Tibial artery (tissue), 4 donors: Measurements from ENCODE around the gene VAT1.
A peak's percentile ranks its signal among the peaks of the same experiment; 100 is the strongest.
"Not testable (repeated sequence)": the region's sequence is repeated elsewhere in the genome, so short reads cannot be mapped to it uniquely, and the experiment has no call there.

Experiments used
- DNase-seq, 2 donors: peaks; one replicate each; pipeline ENCODE4 v3.0.0-alpha.2; 2019
- H3K27ac ChIP-seq, 2 donors: fragments of 200-600 bp; sonication (generic) in 1 of 2; 1 replicate in 1 of 2; 2 replicates in 1 of 2; pipeline ENCODE4 v1.5.1; 2018 to 2019; ENCODE audit warnings: mild to moderate bottlenecking in 1 of 2
- H3K27me3 ChIP-seq, 2 donors: fragments of 200-600 bp; sonication (generic) in 1 of 2; one replicate each; pipeline versions ENCODE4 v1.5.1 to v1.6.0; 2016 to 2019
- H3K36me3 ChIP-seq, 3 donors: fragments of 200-600 bp; sonication (generic) in 2 of 3; one replicate each; pipeline ENCODE4 v1.5.1; 2016 to 2019; ENCODE audit warnings: mild to moderate bottlenecking in 2 of 3
- H3K4me1 ChIP-seq, 4 donors: fragments of 200-600 bp; sonication (generic) in 2 of 4; 1 replicate in 3 of 4; 2 replicates in 1 of 4; pipeline ENCODE4 v1.5.1; 2016 to 2019
- H3K4me3 ChIP-seq, 2 donors: fragments of 200-600 bp; sonication (generic) in 1 of 2; 1 replicate in 1 of 2; 2 replicates in 1 of 2; pipeline ENCODE4 v1.5.1; 2018 to 2019; ENCODE audit warnings: mild to moderate bottlenecking in 2 of 2
- H3K9me3 ChIP-seq, 3 donors: fragments of 200-600 bp; sonication (generic) in 1 of 3; one replicate each; pipeline ENCODE4 v1.5.1; 2016 to 2019
- intact Hi-C: fragments of 100-400 bp; cut with DNase I; formaldehyde crosslinking; loops from one replicate; pipeline ENCODE4 v1.15.0; 2023; ENCODE audit warnings: low total_unique reads
- TF ChIP-seq, protein P1 (sequence below), 2 experiments: fragments of 200-600 bp in 1 of 2; fragments of 450-650 bp in 1 of 2; IDR thresholded peaks; one replicate each; pipeline ENCODE4 v1.5.1; 2017 to 2019; ENCODE audit warnings: antibody characterized with exemption in 2 of 2, mild to moderate bottlenecking in 1 of 2, moderate library complexity in 1 of 2

VAT1 gene

DNA sequence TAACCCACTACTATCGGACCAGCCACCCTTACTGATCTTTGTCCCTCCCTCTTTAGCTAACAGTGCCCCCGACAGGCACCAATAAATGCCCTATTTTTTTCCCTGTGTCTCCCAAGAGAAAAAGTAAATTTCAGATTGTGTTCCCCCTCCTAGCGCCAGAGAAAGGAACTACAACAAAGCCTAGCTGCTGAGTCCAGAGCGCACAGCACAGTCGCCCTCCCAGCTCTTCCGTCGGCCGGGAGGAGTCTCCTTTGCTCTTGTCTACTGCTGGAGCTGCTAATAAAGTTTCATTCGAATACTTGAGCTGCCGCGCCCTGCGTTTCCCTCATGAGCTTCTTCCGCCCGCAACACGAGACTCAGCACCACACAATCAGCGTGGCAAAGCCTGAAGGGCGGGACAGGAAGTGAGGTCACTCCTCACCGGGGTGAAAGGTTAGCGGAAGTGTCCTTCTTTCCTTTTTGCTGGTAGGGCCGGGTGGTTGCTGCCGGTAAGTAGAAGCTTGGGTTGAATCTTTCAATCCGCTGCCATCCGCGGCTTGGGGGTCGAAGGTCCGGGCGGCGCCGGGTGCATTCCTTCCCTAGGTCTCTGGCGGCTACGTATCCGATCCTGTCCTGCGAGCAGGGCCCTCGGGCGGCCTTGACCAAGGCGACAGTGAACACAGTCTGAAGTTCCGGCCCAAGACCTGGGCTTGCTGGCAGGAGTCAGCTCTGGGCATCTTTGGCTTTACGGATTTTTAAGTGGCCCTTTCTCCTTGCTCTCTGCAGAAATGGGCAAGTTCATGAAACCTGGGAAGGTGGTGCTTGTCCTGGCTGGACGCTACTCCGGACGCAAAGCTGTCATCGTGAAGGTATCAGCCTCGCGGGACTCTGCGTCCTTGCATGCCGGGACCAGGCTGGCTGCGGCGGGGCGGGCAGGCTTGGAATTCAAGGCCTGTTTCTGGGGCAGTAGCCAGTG lies 23.9 kb downstream of the VAT1 start, which contains the start of gene RPL27:
Gene RPL27, plus strand, starts transcription at position 436 of the 955 bp plus-strand sequence. Its CDS starts 332 bp downstream, at position 768.
- peak within 1 kb of the TSS; percentile 57 to 74 for H3K4me3 ChIP-seq
- TF ChIP-seq, protein P1, sequence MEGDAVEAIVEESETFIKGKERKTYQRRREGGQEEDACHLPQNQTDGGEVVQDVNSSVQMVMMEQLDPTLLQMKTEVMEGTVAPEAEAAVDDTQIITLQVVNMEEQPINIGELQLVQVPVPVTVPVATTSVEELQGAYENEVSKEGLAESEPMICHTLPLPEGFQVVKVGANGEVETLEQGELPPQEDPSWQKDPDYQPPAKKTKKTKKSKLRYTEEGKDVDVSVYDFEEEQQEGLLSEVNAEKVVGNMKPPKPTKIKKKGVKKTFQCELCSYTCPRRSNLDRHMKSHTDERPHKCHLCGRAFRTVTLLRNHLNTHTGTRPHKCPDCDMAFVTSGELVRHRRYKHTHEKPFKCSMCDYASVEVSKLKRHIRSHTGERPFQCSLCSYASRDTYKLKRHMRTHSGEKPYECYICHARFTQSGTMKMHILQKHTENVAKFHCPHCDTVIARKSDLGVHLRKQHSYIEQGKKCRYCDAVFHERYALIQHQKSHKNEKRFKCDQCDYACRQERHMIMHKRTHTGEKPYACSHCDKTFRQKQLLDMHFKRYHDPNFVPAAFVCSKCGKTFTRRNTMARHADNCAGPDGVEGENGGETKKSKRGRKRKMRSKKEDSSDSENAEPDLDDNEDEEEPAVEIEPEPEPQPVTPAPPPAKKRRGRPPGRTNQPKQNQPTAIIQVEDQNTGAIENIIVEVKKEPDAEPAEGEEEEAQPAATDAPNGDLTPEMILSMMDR (IDR thresholded peaks at IDR 0.05): peak; percentile 90 to 94
- H3K36me3 ChIP-seq: peaks cover 31 to 51% (median 39%) of the 10 kb centered on the region in 3 donors
- peak within 1 kb of the TSS; percentile 83 to 85 for H3K27ac ChIP-seq
- no peaks in the 10 kb centered on the region for H3K27me3 ChIP-seq
- peak; percentile 99 to 100 for DNase-seq
- H3K4me1 ChIP-seq: peaks cover 0 to 20% (median 17%) of the 10 kb centered on the region in 4 donors
- intact Hi-C loops: loop anchor here (5.0 kb wide), 1 partner anchor 156 kb away; the partner anchor contains the start of gene AOC2
- no peaks in the 10 kb centered on the region for H3K9me3 ChIP-seq

GRCh38 chr17:42997390-42997983 lies 24.7 kb downstream of the VAT1 start:
- Histone ChIP-seq H3K27ac (peak overlapping the region; percentile 76 to 77), H3K27me3 (no peaks in the 10 kb centered on the region), H3K4me3 (peak overlapping the region; percentile 30 to 74), H3K36me3 (peaks cover 28 to 51% (median 41%) of the 10 kb centered on the region in 3 donors), H3K4me1 (peaks cover 0 to 20% (median 17%) of the 10 kb centered on the region in 4 donors), H3K9me3 (no peaks in the 10 kb centered on the region)
- DNase-seq: no peak
- intact Hi-C loops: loop anchor here (5.0 kb wide), 1 partner anchor 155 kb away; the partner anchor contains the start of gene AOC2
- TF ChIP-seq, protein P1 (IDR thresholded peaks at IDR 0.05): no peak

DNA sequence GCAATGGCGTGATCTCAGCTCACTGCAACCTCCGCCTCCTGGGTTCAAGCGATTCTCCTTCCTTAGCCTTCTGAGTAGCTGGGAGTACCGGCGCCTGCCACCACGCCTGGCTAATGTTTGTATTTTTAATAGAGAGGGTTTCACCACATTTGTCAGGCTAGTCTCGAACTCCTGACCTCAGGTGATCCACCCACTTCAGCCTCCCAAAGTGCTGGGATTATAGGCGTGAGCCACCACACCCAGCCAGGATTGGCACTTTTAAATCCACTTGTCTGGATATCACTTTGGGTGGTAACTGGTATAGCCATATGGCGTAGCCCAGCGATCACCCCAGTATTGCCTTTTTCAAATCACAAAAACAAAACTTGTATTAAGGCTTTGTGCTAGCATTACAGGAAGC lies 28.3 kb downstream of the VAT1 start:
- DNase-seq, intact Hi-C loops, H3K9me3 ChIP-seq, H3K27me3 ChIP-seq, H3K27ac ChIP-seq, H3K4me3 ChIP-seq: not testable (repeated sequence)
- peaks cover 0 to 11% (median 7%) of the 10 kb centered on the region in 4 donors for H3K4me1 ChIP-seq
- peaks cover 29 to 59% (median 47%) of the 10 kb centered on the region in 3 donors for H3K36me3 ChIP-seq

- Histone ChIP-seq H3K4me3 (no peak overlapping the region), H3K27ac (no peak overlapping the region), H3K4me1 (peaks cover 0 to 7% (median 5%) of the 10 kb centered on the region in 4 donors), H3K27me3 (no peaks in the 10 kb centered on the region), H3K9me3 (no peaks in the 10 kb centered on the region), H3K36me3 (peaks cover 39 to 69% (median 58%) of the 10 kb centered on the region in 3 donors)
- no peak for DNase-seq
- intact Hi-C loops: no loop called here
- TF ChIP-seq, protein P1 (IDR thresholded peaks at IDR 0.05): no peak
Measured at GRCh38 chr17:42992872-42993271, 29.3 kb downstream of the VAT1 start.

GRCh38 chr17:42991471-42991870 lies 30.7 kb downstream of the VAT1 start:
- TF ChIP-seq, protein P1 (IDR thresholded peaks at IDR 0.05): no peak
- Histone ChIP-seq H3K4me1 (no peaks in the 10 kb centered on the region), H3K4me3 (no peak overlapping the region), H3K36me3 (peaks cover 52 to 83% (median 72%) of the 10 kb centered on the region in 3 donors), H3K9me3 (no peaks in the 10 kb centered on the region), H3K27ac (no peak overlapping the region), H3K27me3 (no peaks in the 10 kb centered on the region)
- DNase-seq: no peak
- intact Hi-C loops: no loop called here
